Activated naive CD8-positive, alpha-beta T cell treated with anti-CD3 and anti-CD28 coated beads, Interleukin-2, amount 10 ng/mL, durations not matched to agents 7 days and 5 days (primary cell): Measurements from ENCODE around the gene SLC37A1. TPM values are rescaled to one million over a fixed set of nuclear protein-coding genes. Genes with fewer than 3 reads are reported as not detected.
A peak's percentile ranks its signal among the peaks of the same experiment; 100 is the strongest.

ENCODE experiments used
- ATAC-seq: fragments of 150-1000 bp; cut with Tn5 transposase; one replicate; pipeline ENCODE4 v1.10.0; 2021; ENCODE audit warnings: low read depth, moderate library complexity
- POLR2A ChIA-PET: fragments of 350-600 bp; sonication (Branson Sonifier 250); formaldehyde crosslinking; loops from one replicate; lab custom pipeline; 2021; ENCODE audit warnings: antibody characterized with exemption; lab: Charles Lee
- DNase-seq: peaks from one replicate; pipeline ENCODE4 v3.0.0; 2021
- H3K27ac Mint-ChIP-seq: one replicate; pipeline ENCODE4 v1.8.0; 2022; ENCODE audit warnings: mild to moderate bottlenecking, mixed read lengths
- H3K27me3 Mint-ChIP-seq: one replicate; pipeline ENCODE4 v1.8.0; 2022; ENCODE audit warnings: mild to moderate bottlenecking, moderate library complexity, mixed read lengths
- H3K36me3 Mint-ChIP-seq: one replicate; pipeline ENCODE4 v1.8.0; 2021; ENCODE audit warnings: mild to moderate bottlenecking, mixed read lengths
- H3K4me1 Mint-ChIP-seq: one replicate; pipeline ENCODE4 v1.8.0; 2021; ENCODE audit warnings: mixed read lengths
- H3K4me3 Mint-ChIP-seq: one replicate; pipeline ENCODE4 v1.8.0; 2022; ENCODE audit warnings: mild to moderate bottlenecking, moderate library complexity, mixed read lengths
- H3K9me3 Mint-ChIP-seq: one replicate; pipeline ENCODE4 v1.8.0; 2021; ENCODE audit warnings: mixed read lengths
- total RNA-seq, 2 experiments: library from RNA; stranded (reverse); gene quantifications; one replicate each; pipeline ENCODE4 v1.2.3, GENCODE V29; 2021

SLC37A1 gene
- total RNA-seq, 2 experiments from 2014 or later, result 24.7 to 25.4 TPM

- peaks cover 3% of the 10 kb centered on the region for H3K36me3 Mint-ChIP-seq
- peaks cover 6% of the 10 kb centered on the region for H3K4me1 Mint-ChIP-seq
- no peak overlapping the region for H3K4me3 Mint-ChIP-seq
- no peak for DNase-seq
- H3K9me3 Mint-ChIP-seq, result no peaks in the 10 kb centered on the region
- POLR2A ChIA-PET, result no interaction called here
- no peak overlapping the region for H3K27ac Mint-ChIP-seq
- ATAC-seq, result no peak
- no peaks in the 10 kb centered on the region for H3K27me3 Mint-ChIP-seq
These were observed 47.0 kb downstream of the SLC37A1 start for GRCh38 chr21:42560517-42561179.

- POLR2A ChIA-PET, result interaction anchor here (0.6 kb wide), 1 partner anchor 83 kb away, joined by 3 read pairs; no protein-coding TSS in a partner anchor
- H3K4me3 Mint-ChIP-seq, result no peak overlapping the region
- DNase-seq, result peak; percentile 40
- no peaks in the 10 kb centered on the region for H3K27me3 Mint-ChIP-seq
- ATAC-seq, result peak; percentile 73
- H3K4me1 Mint-ChIP-seq, result peaks cover 6% of the 10 kb centered on the region
- no peak overlapping the region for H3K27ac Mint-ChIP-seq
- H3K36me3 Mint-ChIP-seq, result peaks cover 3% of the 10 kb centered on the region
- H3K9me3 Mint-ChIP-seq, result no peaks in the 10 kb centered on the region
These were observed 48.4 kb downstream of the SLC37A1 start for GRCh38 chr21:42561762-42562650.

- no peaks in the 10 kb centered on the region for H3K9me3 Mint-ChIP-seq
- no peak for ATAC-seq
- peaks cover 3% of the 10 kb centered on the region for H3K36me3 Mint-ChIP-seq
- H3K27ac Mint-ChIP-seq, result no peak overlapping the region
- H3K4me1 Mint-ChIP-seq, result peaks cover 6% of the 10 kb centered on the region
- H3K27me3 Mint-ChIP-seq, result no peaks in the 10 kb centered on the region
- no peak overlapping the region for H3K4me3 Mint-ChIP-seq
- DNase-seq, result peak; percentile 21
- POLR2A ChIA-PET, result no interaction called here
These were observed 49.2 kb downstream of the SLC37A1 start for GRCh38 chr21:42562816-42563215.

- Mint-ChIP-seq H3K4me1 (peaks cover 6% of the 10 kb centered on the region), H3K36me3 (peaks cover 3% of the 10 kb centered on the region), H3K9me3 (no peaks in the 10 kb centered on the region), H3K27me3 (no peaks in the 10 kb centered on the region), H3K4me3 (no peak overlapping the region), H3K27ac (no peak overlapping the region)
- ATAC-seq, result no peak
- POLR2A ChIA-PET, result no interaction called here
- DNase-seq, result no peak
These were observed 49.6 kb downstream of the SLC37A1 start for GRCh38 chr21:42563261-42563660.

GRCh38 chr21:42563686-42564085, 50.0 kb downstream of the SLC37A1 start:
- Mint-ChIP-seq H3K9me3 (no peaks in the 10 kb centered on the region), H3K36me3 (peaks cover 3% of the 10 kb centered on the region), H3K4me3 (no peak overlapping the region), H3K27ac (no peak overlapping the region), H3K27me3 (no peaks in the 10 kb centered on the region), H3K4me1 (peaks cover 6% of the 10 kb centered on the region)
- POLR2A ChIA-PET, result no interaction called here
- DNase-seq, result peak; percentile 11
- no peak for ATAC-seq

- H3K4me3 Mint-ChIP-seq, result no peak overlapping the region
- H3K27ac Mint-ChIP-seq, result no peak overlapping the region
- peaks cover 4% of the 10 kb centered on the region for H3K36me3 Mint-ChIP-seq
- peaks cover 7% of the 10 kb centered on the region for H3K4me1 Mint-ChIP-seq
- ATAC-seq (no peak), DNase-seq (no peak)
- H3K9me3 Mint-ChIP-seq, result no peaks in the 10 kb centered on the region
- no peaks in the 10 kb centered on the region for H3K27me3 Mint-ChIP-seq
- POLR2A ChIA-PET, result no interaction called here
These were observed 50.9 kb downstream of the SLC37A1 start for GRCh38 chr21:42564561-42564971.

GRCh38 chr21:42565206-42565810, 51.7 kb downstream of the SLC37A1 start:
- DNase-seq (peak; percentile 19), ATAC-seq (no peak)
- peak overlapping the region; percentile 26 for H3K27ac Mint-ChIP-seq
- no peaks in the 10 kb centered on the region for H3K9me3 Mint-ChIP-seq
- H3K36me3 Mint-ChIP-seq, result peaks cover 4% of the 10 kb centered on the region
- POLR2A ChIA-PET, result interaction anchor here (0.6 kb wide), 1 partner anchor 426 kb away, joined by 3 read pairs; no protein-coding TSS in a partner anchor
- H3K4me1 Mint-ChIP-seq, result peaks cover 8% of the 10 kb centered on the region
- no peak overlapping the region for H3K4me3 Mint-ChIP-seq
- no peaks in the 10 kb centered on the region for H3K27me3 Mint-ChIP-seq

GRCh38 chr21:42565886-42566523, 52.4 kb downstream of the SLC37A1 start:
- peaks cover 6% of the 10 kb centered on the region for H3K36me3 Mint-ChIP-seq
- POLR2A ChIA-PET, result no interaction called here

GRCh38 chr21:42566524-42567213, 53.0 kb downstream of the SLC37A1 start:
- Mint-ChIP-seq H3K4me3 (no peak overlapping the region), H3K27me3 (no peaks in the 10 kb centered on the region), H3K36me3 (peaks cover 10% of the 10 kb centered on the region), H3K9me3 (no peaks in the 10 kb centered on the region), H3K27ac (no peak overlapping the region), H3K4me1 (peaks cover 5% of the 10 kb centered on the region)
- no peak for ATAC-seq
- POLR2A ChIA-PET, result no interaction called here
- DNase-seq, result peak; percentile 22

More at GRCh38 chr21:42565886-42566523, 52.4 kb downstream of the SLC37A1 start:
- Mint-ChIP-seq H3K27ac (peak overlapping the region; percentile 26), H3K27me3 (no peaks in the 10 kb centered on the region), H3K4me3 (no peak overlapping the region), H3K9me3 (no peaks in the 10 kb centered on the region), H3K4me1 (peaks cover 8% of the 10 kb centered on the region)
- DNase-seq (peak; percentile 22), ATAC-seq (no peak)

GRCh38 chr21:42567214-42567555, 53.5 kb downstream of the SLC37A1 start:
- no peak for DNase-seq
- peaks cover 2% of the 10 kb centered on the region for H3K4me1 Mint-ChIP-seq

GRCh38 chr21:42567861-42568260, 54.2 kb downstream of the SLC37A1 start:
- Mint-ChIP-seq H3K27me3 (no peaks in the 10 kb centered on the region), H3K36me3 (peaks cover 11% of the 10 kb centered on the region), H3K27ac (no peak overlapping the region)

More at GRCh38 chr21:42567214-42567555, 53.5 kb downstream of the SLC37A1 start:
- Mint-ChIP-seq H3K27ac (no peak overlapping the region), H3K4me3 (no peak overlapping the region), H3K9me3 (no peaks in the 10 kb centered on the region), H3K36me3 (peaks cover 11% of the 10 kb centered on the region), H3K27me3 (no peaks in the 10 kb centered on the region)
- ATAC-seq, result no peak
- POLR2A ChIA-PET, result no interaction called here

GRCh38 chr21:42568376-42568775, 54.7 kb downstream of the SLC37A1 start:
- Mint-ChIP-seq H3K36me3 (peaks cover 11% of the 10 kb centered on the region), H3K27me3 (no peaks in the 10 kb centered on the region), H3K27ac (no peak overlapping the region), H3K9me3 (no peaks in the 10 kb centered on the region), H3K4me3 (no peak overlapping the region), H3K4me1 (peaks cover 2% of the 10 kb centered on the region)
- ATAC-seq (no peak), DNase-seq (peak; percentile 14)
- POLR2A ChIA-PET, result no interaction called here

More at GRCh38 chr21:42567861-42568260, 54.2 kb downstream of the SLC37A1 start:
- no peak overlapping the region for H3K4me3 Mint-ChIP-seq
- no peak for ATAC-seq
- H3K4me1 Mint-ChIP-seq, result peaks cover 2% of the 10 kb centered on the region
- DNase-seq, result peak; percentile 6
- POLR2A ChIA-PET, result no interaction called here
- no peaks in the 10 kb centered on the region for H3K9me3 Mint-ChIP-seq
